K562 (cell line): ENCODE measurements around the gene GPR108. TPM values are rescaled to one million over a fixed set of nuclear protein-coding genes. Genes with fewer than 3 reads are reported as not detected.

Experiments used
- CREB1 ChIP-seq, 2 experiments: sonication (generic) in 1 of 2; formaldehyde crosslinking in 1 of 2; IDR thresholded peaks; 2 replicates each; pipeline versions ENCODE4 v1.6.1 to v1.8.0; 2012 to 2022; ENCODE audit warnings: inconsistent platforms in 1 of 2, mild to moderate bottlenecking in 1 of 2, missing genetic modification reagents in 1 of 2, moderate library complexity in 1 of 2
- ETV5 ChIP-seq: sonication (generic); formaldehyde crosslinking; IDR thresholded peaks from 2 replicates; pipeline ENCODE4 v1.4.0; 2020; ENCODE audit warnings: low read depth, mild to moderate bottlenecking, missing genetic modification reagents
- GATAD2A ChIP-seq: fragments of 450-650 bp; IDR thresholded peaks from 2 replicates; pipeline ENCODE4 v1.6.1; 2017
- HOXB6 ChIP-seq: fragments of 250-450 bp; sonication (Bioruptor Pico); IDR thresholded peaks from 2 replicates; pipeline ENCODE4 v1.5.1; 2022; ENCODE audit warnings: mild to moderate bottlenecking, borderline replicate concordance
- JUND ChIP-seq, 2 experiments: IDR thresholded peaks; 2 replicates in 1 of 2; 3 replicates in 1 of 2; pipeline ENCODE4 v1.6.1; 2011; ENCODE audit warnings: borderline replicate concordance in 2 of 2, low read depth in 2 of 2, low read length in 2 of 2, improper control_type of control experiment in 1 of 2, missing biosample characterization in 1 of 2, missing genetic modification characterization in 1 of 2, missing genetic modification reagents in 1 of 2
- MCM7 ChIP-seq, 2 experiments: fragments of 450-650 bp; IDR thresholded peaks; 2 replicates each; pipeline ENCODE4 v1.6.1; 2016 to 2018
- NCOA1 ChIP-seq: fragments of 450-650 bp; IDR thresholded peaks from 2 replicates; pipeline ENCODE4 v1.6.1; 2016; ENCODE audit warnings: low read depth
- POLR2H ChIP-seq: IDR thresholded peaks from 2 replicates; pipeline ENCODE4 v1.6.1; 2016; ENCODE audit warnings: missing genetic modification characterization, low read depth, mild to moderate bottlenecking, control low read depth, missing compliant biosample characterization, moderate library complexity
- RFX1 ChIP-seq: fragments of 450-650 bp; IDR thresholded peaks from 2 replicates; pipeline ENCODE4 v1.6.1; 2016; ENCODE audit warnings: mild to moderate bottlenecking, moderate library complexity
- SIN3B ChIP-seq: fragments of 450-650 bp; IDR thresholded peaks from 2 replicates; pipeline ENCODE4 v1.6.1; 2017; ENCODE audit warnings: low read depth, mild to moderate bottlenecking, moderate library complexity
- SMARCE1 ChIP-seq: fragments of 450-650 bp; IDR thresholded peaks from 2 replicates; pipeline ENCODE4 v1.7.1; 2016; ENCODE audit warnings: mild to moderate bottlenecking
- SP2 ChIP-seq: IDR thresholded peaks from 2 replicates; pipeline ENCODE4 v1.6.1; 2011; ENCODE audit warnings: mild to moderate bottlenecking, low read depth, low read length, moderate library complexity; ENCODE audit not compliant: poor library complexity, severe bottlenecking; ENCODE audit errors: extremely low read depth
- TEAD1 ChIP-seq, 2 experiments: fragments of 450-650 bp in 1 of 2; sonication (generic) in 1 of 2; formaldehyde crosslinking; IDR thresholded peaks; 2 replicates each; pipeline versions ENCODE4 v1.4.0 to v1.8.0; 2020 to 2022; ENCODE audit warnings: mild to moderate bottlenecking in 2 of 2, missing genetic modification reagents in 1 of 2
- TRIM28 ChIP-seq: fragments of 450-650 bp; IDR thresholded peaks from 2 replicates; pipeline ENCODE4 v1.6.1; 2017
- U2AF2 ChIP-seq: fragments of 200-400 bp; formaldehyde crosslinking; optimal IDR thresholded peaks from 2 replicates; pipeline ENCODE3; 2017; ENCODE audit warnings: low read depth, mild to moderate bottlenecking, low read length
- ZNF184 ChIP-seq: sonication (generic); formaldehyde crosslinking; IDR thresholded peaks from 2 replicates; pipeline ENCODE4 v1.5.0; 2020; ENCODE audit warnings: missing genetic modification reagents
- ZNF57 ChIP-seq: fragments of 450-650 bp; formaldehyde crosslinking; IDR thresholded peaks from 2 replicates; pipeline ENCODE4 v1.4.0; 2020; ENCODE audit warnings: mild to moderate bottlenecking, moderate library complexity
- ZNF699 ChIP-seq: fragments of 250-450 bp; sonication (Bioruptor Pico); IDR thresholded peaks from 2 replicates; pipeline ENCODE4 v1.8.0; 2021; ENCODE audit warnings: mild to moderate bottlenecking, moderate library complexity; ENCODE audit not compliant: insufficient replicate concordance
- ZNF75A ChIP-seq: fragments of 450-650 bp; formaldehyde crosslinking; IDR thresholded peaks from 2 replicates; pipeline ENCODE4 v1.4.0; 2020; ENCODE audit warnings: mild to moderate bottlenecking
- ZNF79 ChIP-seq: fragments of 250-450 bp; sonication (Bioruptor Pico); IDR thresholded peaks from 2 replicates; pipeline ENCODE4 v1.4.0; 2020; ENCODE audit warnings: low read depth, mild to moderate bottlenecking, moderate library complexity
- ZSCAN29 ChIP-seq: fragments of 450-650 bp; IDR thresholded peaks from 2 replicates; pipeline ENCODE4 v1.6.1; 2017
- polyA plus RNA-seq, 8 experiments: library from polyadenylated mRNA; depleted of rRNA in 4 of 8; stranded (reverse) in 5 of 8; unstranded in 3 of 8; fragments of >200 nt; fragmentation: Nextera tagmentation in 2 of 8; fragmentation: Illumina TruSeq in 1 of 8; extraction: Ambion mirVana in 2 of 8; extraction: Trizol in 1 of 8; gene quantifications; 2 replicates each; pipeline versions ENCODE4 v1.2.1 to v1.2.3, GENCODE V29; 2011 to 2014; ENCODE audit warnings: inconsistent platforms in 1 of 8, missing spikeins in 1 of 8
- total RNA-seq, 7 experiments: library from RNA; depleted of rRNA in 6 of 7; stranded (reverse); fragments of >200 nt in 6 of 7; fragmentation: Illumina TruSeq in 2 of 7; extraction: Trizol in 2 of 7; gene quantifications; 2 replicates each; pipeline versions ENCODE4 v1.2.1 to v1.2.3, GENCODE V29; 2011 to 2021; ENCODE audit warnings: low replicate concordance in 1 of 7
- TF ChIP-seq, protein P1 (sequence below): sonication (generic); formaldehyde crosslinking; IDR thresholded peaks from 2 replicates; pipeline ENCODE4 v1.4.0; 2020; ENCODE audit warnings: mild to moderate bottlenecking, missing genetic modification reagents
- TF ChIP-seq, protein P2 (sequence below): fragments of 250-450 bp; sonication (Bioruptor Pico); IDR thresholded peaks from 2 replicates; pipeline ENCODE4 v1.4.0; 2020
- TF ChIP-seq, protein P3 (sequence below): fragments of 250-450 bp; sonication (Bioruptor Pico); IDR thresholded peaks from 2 replicates; pipeline ENCODE4 v1.5.0; 2021; ENCODE audit warnings: mild to moderate bottlenecking, borderline replicate concordance

GPR108 gene
- total and polyA plus RNA-seq, 9 of the 15 experiments (the other 6 are each of a cell fraction or from before 2014, with no cell fraction given), result 2.4 to 33.2 (median 24.4) TPM

DNA sequence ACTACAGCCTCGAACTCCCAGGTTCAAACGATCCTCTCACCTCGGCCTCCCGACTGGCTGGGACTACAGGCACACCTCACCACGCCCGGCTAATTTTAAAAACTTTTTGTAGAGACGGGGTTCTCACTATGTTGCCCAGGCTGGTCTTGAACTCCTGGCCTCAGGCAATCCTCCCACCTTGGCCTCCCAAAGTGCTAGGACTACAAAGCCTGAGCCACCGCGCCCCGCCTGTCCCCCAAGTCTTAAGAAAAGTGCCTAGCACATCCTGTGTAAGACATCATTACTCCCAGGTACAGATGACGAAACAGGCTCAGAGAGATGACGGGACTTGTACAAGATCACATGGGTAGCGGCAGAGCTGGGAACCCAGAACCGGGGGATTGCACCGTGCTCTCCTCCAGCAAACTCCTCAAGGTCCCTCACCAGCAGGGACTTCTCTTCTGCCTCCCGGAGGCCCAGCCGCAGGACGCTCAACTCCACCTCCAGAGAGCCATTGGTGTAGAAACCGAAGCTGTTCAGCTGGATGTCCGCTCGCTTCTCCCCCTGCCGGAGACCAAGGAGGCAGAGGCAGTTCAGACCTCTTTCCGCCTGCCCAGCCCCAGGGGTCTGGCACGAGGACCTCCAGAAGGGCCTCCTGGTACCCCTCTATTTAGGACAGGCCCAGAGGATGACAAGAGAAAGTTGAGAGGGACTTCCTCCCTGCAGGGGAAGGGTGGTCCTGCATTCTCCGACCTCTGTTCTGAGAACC, 1.0 kb downstream of the GPR108 start (continued):
- TF ChIP-seq, protein P1, sequence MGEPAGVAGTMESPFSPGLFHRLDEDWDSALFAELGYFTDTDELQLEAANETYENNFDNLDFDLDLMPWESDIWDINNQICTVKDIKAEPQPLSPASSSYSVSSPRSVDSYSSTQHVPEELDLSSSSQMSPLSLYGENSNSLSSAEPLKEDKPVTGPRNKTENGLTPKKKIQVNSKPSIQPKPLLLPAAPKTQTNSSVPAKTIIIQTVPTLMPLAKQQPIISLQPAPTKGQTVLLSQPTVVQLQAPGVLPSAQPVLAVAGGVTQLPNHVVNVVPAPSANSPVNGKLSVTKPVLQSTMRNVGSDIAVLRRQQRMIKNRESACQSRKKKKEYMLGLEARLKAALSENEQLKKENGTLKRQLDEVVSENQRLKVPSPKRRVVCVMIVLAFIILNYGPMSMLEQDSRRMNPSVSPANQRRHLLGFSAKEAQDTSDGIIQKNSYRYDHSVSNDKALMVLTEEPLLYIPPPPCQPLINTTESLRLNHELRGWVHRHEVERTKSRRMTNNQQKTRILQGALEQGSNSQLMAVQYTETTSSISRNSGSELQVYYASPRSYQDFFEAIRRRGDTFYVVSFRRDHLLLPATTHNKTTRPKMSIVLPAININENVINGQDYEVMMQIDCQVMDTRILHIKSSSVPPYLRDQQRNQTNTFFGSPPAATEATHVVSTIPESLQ, result no peak
- TF ChIP-seq SIN3B (0 out of 2 replicates have a peak, but pooled peaks have one; percentile 8), MCM7 (IDR thresholded peaks at IDR 0.05) (no peak), ZNF699 (CRISPR knock-in tag) (no peak), RFX1 (no peak), ETV5 (CRISPR knock-in tag) (peak; percentile 31; the same call in 1 of the 2 replicates), SMARCE1 (peak; percentile 27; the same call in 1 of the 2 replicates), TRIM28 (peak; percentile 20; the same call in 1 of the 2 replicates), HOXB6 (CRISPR knock-in tag) (no peak), POLR2H (tag) (peak; percentile 34; the same call in 1 of the 2 replicates), NCOA1 (peak; percentile 58), GATAD2A (peak; percentile 43; the same call in 1 of the 2 replicates), ZNF79 (no peak), CREB1 (IDR thresholded peaks at IDR 0.05) (peak; percentile 90), CREB1 (CRISPR knock-in tag; IDR thresholded peaks at IDR 0.05) (peak; percentile 76; the same call in 1 of the 2 replicates), ZNF57 (CRISPR knock-in tag) (no peak), SP2 (no peak), ZNF184 (CRISPR knock-in tag) (no peak), TEAD1 (CRISPR knock-in tag; IDR thresholded peaks at IDR 0.05) (no peak), JUND (IDR thresholded peaks at IDR 0.05; ENCODE audit: borderline replicate concordance, low read depth, low read length) (peak; percentile 39; the same call in 1 of the 2 replicates), JUND (tag; IDR thresholded peaks at IDR 0.05; ENCODE audit: borderline replicate concordance, low read depth, low read length) (peak; percentile 56; the same call in 1 of the 3 replicates), ZNF75A (CRISPR knock-in tag) (no peak), ZSCAN29 (no peak), U2AF2 (no peak)
- TF ChIP-seq, protein P2, sequence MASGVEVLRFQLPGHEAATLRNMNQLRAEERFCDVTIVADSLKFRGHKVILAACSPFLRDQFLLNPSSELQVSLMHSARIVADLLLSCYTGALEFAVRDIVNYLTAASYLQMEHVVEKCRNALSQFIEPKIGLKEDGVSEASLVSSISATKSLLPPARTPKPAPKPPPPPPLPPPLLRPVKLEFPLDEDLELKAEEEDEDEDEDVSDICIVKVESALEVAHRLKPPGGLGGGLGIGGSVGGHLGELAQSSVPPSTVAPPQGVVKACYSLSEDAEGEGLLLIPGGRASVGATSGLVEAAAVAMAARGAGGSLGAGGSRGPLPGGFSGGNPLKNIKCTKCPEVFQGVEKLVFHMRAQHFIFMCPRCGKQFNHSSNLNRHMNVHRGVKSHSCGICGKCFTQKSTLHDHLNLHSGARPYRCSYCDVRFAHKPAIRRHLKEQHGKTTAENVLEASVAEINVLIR (CRISPR knock-in tag), result peak; percentile 47; the same call in 1 of the 2 replicates
- TF ChIP-seq, protein P3, sequence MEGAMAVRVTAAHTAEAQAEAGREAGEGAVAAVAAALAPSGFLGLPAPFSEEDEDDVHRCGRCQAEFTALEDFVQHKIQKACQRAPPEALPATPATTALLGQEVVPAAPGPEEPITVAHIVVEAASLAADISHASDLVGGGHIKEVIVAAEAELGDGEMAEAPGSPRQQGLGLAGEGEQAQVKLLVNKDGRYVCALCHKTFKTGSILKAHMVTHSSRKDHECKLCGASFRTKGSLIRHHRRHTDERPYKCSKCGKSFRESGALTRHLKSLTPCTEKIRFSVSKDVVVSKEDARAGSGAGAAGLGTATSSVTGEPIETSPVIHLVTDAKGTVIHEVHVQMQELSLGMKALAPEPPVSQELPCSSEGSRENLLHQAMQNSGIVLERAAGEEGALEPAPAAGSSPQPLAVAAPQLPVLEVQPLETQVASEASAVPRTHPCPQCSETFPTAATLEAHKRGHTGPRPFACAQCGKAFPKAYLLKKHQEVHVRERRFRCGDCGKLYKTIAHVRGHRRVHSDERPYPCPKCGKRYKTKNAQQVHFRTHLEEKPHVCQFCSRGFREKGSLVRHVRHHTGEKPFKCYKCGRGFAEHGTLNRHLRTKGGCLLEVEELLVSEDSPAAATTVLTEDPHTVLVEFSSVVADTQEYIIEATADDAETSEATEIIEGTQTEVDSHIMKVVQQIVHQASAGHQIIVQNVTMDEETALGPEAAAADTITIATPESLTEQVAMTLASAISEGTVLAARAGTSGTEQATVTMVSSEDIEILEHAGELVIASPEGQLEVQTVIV (CRISPR knock-in tag), result no peak
